HepG2 (cell line): ENCODE data around the gene AKT3. TPM values are rescaled to one million over a fixed set of nuclear protein-coding genes. Genes with fewer than 3 reads are reported as not detected.

Source experiments
- ATAC-seq: fragments of 200-7000 bp; cut with Tn5 transposase; 3 replicates; pipeline ENCODE4 v1.9.1; 2020; ENCODE audit warnings: mild to moderate bottlenecking, moderate library complexity
- BruUV-seq: library from RNA; stranded (reverse); fragments of 400-500 nt; replicated peaks from 2 replicates; lab custom pipeline; 2021; lab: Mats Ljungman, UMichigan
- CTCF ChIA-PET: fragments of 300-600 bp; formaldehyde crosslinking; extraction: SDS; loops from one replicate; lab custom pipeline; 2021; ENCODE audit warnings: low total read pairs, inconsistent platforms, low intra/inter-chr PET ratio; lab: Yijun Ruan, JAX
- POLR2A ChIA-PET: fragments of 350-600 bp; sonication (Branson Sonifier 250); formaldehyde crosslinking; loops from one replicate; lab custom pipeline; 2020; ENCODE audit warnings: antibody characterized with exemption, inconsistent platforms; lab: Yijun Ruan, JAX
- DNase-seq: peaks from one replicate; pipeline ENCODE4 v3.0.0-alpha.2; 2015; ENCODE audit warnings: low spot score
- FAIRE-seq: peaks from 3 replicates; lab custom pipeline; 2011; peaks lifted over from hg19 to GRCh38; lab: Jason Lieb, UNC
- H2AFZ ChIP-seq: one replicate; pipeline ENCODE4 v1.6.1; 2011; ENCODE audit warnings: low read length, inconsistent platforms
- H3K27ac ChIP-seq: fragments of 300-600 bp; 3 replicates; pipeline ENCODE4 v1.8.0; 2011; ENCODE audit warnings: mixed run types, mild to moderate bottlenecking, mixed read lengths, low read length, inconsistent platforms; ENCODE audit not compliant: insufficient read depth; ENCODE audit errors: extremely low read length
- H3K27me3 ChIP-seq, 2 experiments: fragments of 200-600 bp in 1 of 2; 2 replicates in 1 of 2; 3 replicates in 1 of 2; pipeline versions ENCODE4 v1.6.0 to v1.8.0; 2011; ENCODE audit warnings: low read length in 2 of 2, mild to moderate bottlenecking in 2 of 2, moderate library complexity in 2 of 2, inconsistent platforms in 1 of 2; ENCODE audit not compliant: insufficient read depth in 2 of 2, control insufficient read depth in 1 of 2
- H3K36me3 ChIP-seq, 2 experiments: fragments of 200-600 bp in 1 of 2; replicated peaks in 1 of 2; 2 replicates in 1 of 2; 3 replicates in 1 of 2; pipeline versions ENCODE4 v1.5.1 to v1.8.0; 2011; ENCODE audit warnings: low read length in 2 of 2, inconsistent platforms in 1 of 2; ENCODE audit not compliant: insufficient read depth in 2 of 2, control insufficient read depth in 1 of 2
- H3K4me1 ChIP-seq: 2 replicates; pipeline ENCODE4 v1.5.1; 2012; ENCODE audit warnings: low read length, inconsistent platforms; ENCODE audit not compliant: insufficient read depth
- H3K4me2 ChIP-seq: 2 replicates; pipeline ENCODE4 v1.6.0; 2011; ENCODE audit warnings: low read depth, low read length, inconsistent platforms
- H3K4me3 ChIP-seq, 3 experiments: fragments of 200-600 bp in 1 of 3; sonication (generic), shearing (Covaris generic) in 1 of 3; replicated peaks in 1 of 3; 2 replicates each; pipeline ENCODE4 v1.5.1; 2011 to 2016; ENCODE audit warnings: low read length in 3 of 3, inconsistent platforms in 2 of 3, low read depth in 2 of 3, mild to moderate bottlenecking in 2 of 3, control low read depth in 1 of 3, mixed read lengths in 1 of 3; ENCODE audit not compliant: insufficient read depth in 1 of 3
- H3K79me2 ChIP-seq: one replicate; pipeline ENCODE4 v1.6.1; 2011; ENCODE audit warnings: low read length, inconsistent platforms; ENCODE audit not compliant: insufficient read depth
- H3K9ac ChIP-seq: 2 replicates; pipeline ENCODE4 v1.6.0; 2011; ENCODE audit warnings: mild to moderate bottlenecking, low read depth, low read length, inconsistent platforms; ENCODE audit not compliant: insufficient read depth
- H3K9me3 ChIP-seq: 2 replicates; pipeline ENCODE4 v1.5.1; 2012; ENCODE audit warnings: mild to moderate bottlenecking, low read length
- H4K20me1 ChIP-seq: 2 replicates; pipeline ENCODE4 v1.6.0; 2011; ENCODE audit warnings: inconsistent platforms, mild to moderate bottlenecking, low read length, moderate library complexity; ENCODE audit not compliant: insufficient read depth
- AGO1 ChIP-seq: fragments of 200-400 bp; formaldehyde crosslinking; IDR thresholded peaks from 2 replicates; pipeline ENCODE4 v1.6.1; 2017; ENCODE audit warnings: mild to moderate bottlenecking, low read depth, low read length, moderate library complexity; ENCODE audit not compliant: poor library complexity, severe bottlenecking
- MIER3 ChIP-seq: IDR thresholded peaks from 2 replicates; pipeline ENCODE4 v1.6.1; 2016; ENCODE audit warnings: missing compliant biosample characterization, borderline replicate concordance
- MXD4 ChIP-seq: IDR thresholded peaks from 2 replicates; pipeline ENCODE4 v1.6.1; 2016; ENCODE audit warnings: mild to moderate bottlenecking, missing biosample characterization, missing genetic modification reagents
- NFIC ChIP-seq: IDR thresholded peaks from 2 replicates; pipeline ENCODE4 v1.6.1; 2012; ENCODE audit warnings: mild to moderate bottlenecking, low read length, inconsistent platforms
- NFKBIZ ChIP-seq: IDR thresholded peaks from 2 replicates; pipeline ENCODE4 v1.6.1; 2018; ENCODE audit warnings: missing genetic modification reagents, missing compliant biosample characterization
- POLR2A ChIP-seq, 2 experiments: IDR thresholded peaks; 2 replicates each; pipeline ENCODE4 v1.6.1; 2011; ENCODE audit warnings: low read depth in 2 of 2, low read length in 2 of 2, mild to moderate bottlenecking in 1 of 2, moderate library complexity in 1 of 2; ENCODE audit not compliant: insufficient read depth in 1 of 2
- RFX1 ChIP-seq: fragments of 450-650 bp; IDR thresholded peaks from 2 replicates; pipeline ENCODE4 v1.6.1; 2017
- SIX1 ChIP-seq: sonication (generic); formaldehyde crosslinking; IDR thresholded peaks from 2 replicates; pipeline ENCODE4 v1.4.0; 2020; ENCODE audit warnings: missing genetic modification reagents, borderline replicate concordance
- SRF ChIP-seq: IDR thresholded peaks from 2 replicates; pipeline ENCODE4 v1.6.1; 2011; ENCODE audit warnings: mild to moderate bottlenecking, low read depth, low read length, moderate library complexity
- SRSF4 ChIP-seq: fragments of 200-400 bp; formaldehyde crosslinking; IDR thresholded peaks from one replicate; pipeline ENCODE4 v1.6.1; 2018; ENCODE audit warnings: mild to moderate bottlenecking, low read depth, low read length, moderate library complexity; ENCODE audit not compliant: poor library complexity, severe bottlenecking
- XRCC5 ChIP-seq: fragments of 200-400 bp; formaldehyde crosslinking; optimal IDR thresholded peaks from 2 replicates; pipeline ENCODE3; 2017; ENCODE audit warnings: mild to moderate bottlenecking, low read length
- ZBTB2 ChIP-seq: sonication (generic); formaldehyde crosslinking; IDR thresholded peaks from 2 replicates; pipeline ENCODE4 v1.8.0; 2022; ENCODE audit warnings: low read depth, missing genetic modification reagents
- ZBTB49 ChIP-seq: sonication (generic); formaldehyde crosslinking; IDR thresholded peaks from 2 replicates; pipeline ENCODE4 v1.4.0; 2020; ENCODE audit warnings: missing genetic modification reagents, borderline replicate concordance
- ZFP62 ChIP-seq: sonication (generic); formaldehyde crosslinking; IDR thresholded peaks from 2 replicates; pipeline ENCODE4 v1.4.0; 2020; ENCODE audit warnings: missing genetic modification reagents
- ZKSCAN8 ChIP-seq: IDR thresholded peaks from 2 replicates; pipeline ENCODE4 v1.6.1; 2016; ENCODE audit warnings: borderline replicate concordance, missing genetic modification reagents, missing compliant biosample characterization
- ZNF34 ChIP-seq: sonication (generic); formaldehyde crosslinking; IDR thresholded peaks from 2 replicates; pipeline ENCODE4 v1.4.0; 2020; ENCODE audit warnings: mild to moderate bottlenecking, missing genetic modification reagents, borderline replicate concordance
- ZNF773 ChIP-seq: sonication (generic); formaldehyde crosslinking; IDR thresholded peaks from 2 replicates; pipeline ENCODE4 v1.4.0; 2020; ENCODE audit warnings: missing genetic modification reagents, borderline replicate concordance
- ZNF776 ChIP-seq: sonication (generic); formaldehyde crosslinking; IDR thresholded peaks from 2 replicates; pipeline ENCODE4 v1.4.0; 2020; ENCODE audit warnings: mild to moderate bottlenecking, missing genetic modification reagents
- WGBS: methylation state at CpG from one replicate; pipeline ENCODE4 v1.1.6; 2017; ENCODE audit warnings: low lambda C conversion rate; 5-methylcytosine and 5-hydroxymethylcytosine counted together
- in situ Hi-C: cut with HindIII; loops from 2 replicates; pipeline ENCODE4 v1.10.0; 2017; ENCODE audit warnings: low pct_unique_long_range_greater_than_20kb; ENCODE audit not compliant: extremely low pct_ligation_motif_present
- intact Hi-C: fragments of 100-400 bp; cut with micrococcal nuclease; formaldehyde crosslinking; loops from one replicate; pipeline ENCODE4 v1.10.0; 2022; ENCODE audit not compliant: unreplicated experiment
- polyA plus RNA-seq, 8 experiments: library from polyadenylated mRNA; depleted of rRNA in 3 of 8; stranded (reverse) in 7 of 8; unstranded in 1 of 8; fragments of >200 nt; fragmentation: Illumina TruSeq in 4 of 8; extraction: Trizol in 4 of 8; gene quantifications; 2 replicates each; pipeline versions ENCODE4 v1.2.1 to v1.2.3, GENCODE V29; 2011 to 2016; ENCODE audit warnings: low read depth in 4 of 8, missing spikeins in 1 of 8, mixed read lengths in 1 of 8; ENCODE audit not compliant: insufficient read depth in 1 of 8
- total RNA-seq, 5 experiments: library from RNA; depleted of rRNA; stranded (reverse); fragments of >200 nt; fragmentation: Illumina TruSeq; extraction: Trizol; gene quantifications; 2 replicates each; pipeline ENCODE4 v1.2.3, GENCODE V29; 2016; ENCODE audit warnings: low read depth in 1 of 5

The AKT3 gene
- total and polyA plus RNA-seq, 2 of the 13 experiments (the other 11 are each of a cell fraction or from before 2014, with no cell fraction given), result 0.07 TPM

DNA sequence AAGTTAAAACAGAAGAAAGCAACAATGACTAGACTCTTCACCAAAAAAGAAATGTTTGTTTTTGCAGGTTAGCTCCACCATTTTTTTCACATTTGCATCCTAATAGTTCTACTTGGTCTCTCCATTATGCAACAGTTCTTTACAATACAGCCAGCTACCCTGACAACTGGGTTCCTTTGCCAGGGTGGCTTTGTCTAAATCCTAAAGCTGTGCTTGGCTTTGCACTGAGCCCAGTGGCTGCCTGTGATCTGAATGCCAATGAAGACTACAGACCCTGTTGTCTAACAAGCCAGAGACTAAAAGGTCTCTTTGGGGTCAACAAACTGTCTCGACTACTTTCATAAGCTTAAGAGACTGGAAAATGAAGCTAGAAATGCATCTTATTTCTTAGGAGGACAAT, 112.0 kb downstream of the AKT3 start:
- FAIRE-seq (no peak), DNase-seq (no peak), ATAC-seq (no peak)
- in situ Hi-C loops (no loop called here), intact Hi-C loops (no loop called here)
- POLR2A ChIA-PET, result no interaction called here
- Histone ChIP-seq H3K27ac (no peak overlapping the region), H3K4me1 (peaks cover 10% of the 10 kb centered on the region), H3K79me2 (no peaks in the 10 kb centered on the region), H3K4me2 (no peak overlapping the region), H3K27me3 (no peaks in the 10 kb centered on the region), H2AFZ (no peak overlapping the region), H3K9ac (no peak overlapping the region), H4K20me1 (no peaks in the 10 kb centered on the region), H3K4me3 (no peak overlapping the region), H3K36me3 (no peaks in the 10 kb centered on the region), H3K9me3 (no peaks in the 10 kb centered on the region)
- TF ChIP-seq MIER3 (CRISPR knock-in tag), result no peak
- no peak for TF ChIP-seq SRF
- TF ChIP-seq ZBTB2, result no peak
- no peak for TF ChIP-seq AGO1
- no peak for TF ChIP-seq NFKBIZ (CRISPR knock-in tag)
- no peak for TF ChIP-seq POLR2A (IDR thresholded peaks at IDR 0.05; ENCODE audit: insufficient read depth in 1 of 2, low read depth in 2 of 2, low read length in 2 of 2)
- TF ChIP-seq NFIC, result no peak
- TF ChIP-seq ZNF773 (CRISPR knock-in tag), result no peak
- TF ChIP-seq ZNF776, result no peak
- CTCF ChIA-PET, result no interaction called here
- WGBS, result 0% methylated on average over 1 of the region's 1 CpG
- BruUV-seq, result no TSS peak

- Histone ChIP-seq H2AFZ (no peak overlapping the region), H3K4me1 (peaks cover 10% of the 10 kb centered on the region), H3K27ac (no peak overlapping the region), H3K4me3 (no peak overlapping the region), H3K9ac (no peak overlapping the region), H3K4me2 (no peak overlapping the region), H4K20me1 (no peaks in the 10 kb centered on the region), H3K27me3 (no peaks in the 10 kb centered on the region), H3K9me3 (no peaks in the 10 kb centered on the region), H3K79me2 (no peaks in the 10 kb centered on the region), H3K36me3 (no peaks in the 10 kb centered on the region)
- ATAC-seq (no peak), DNase-seq (no peak), FAIRE-seq (no peak)
- POLR2A ChIA-PET, result no interaction called here
- 3% methylated on average over 3 of the region's 3 CpGs for WGBS
- no TSS peak for BruUV-seq
- in situ Hi-C loops (no loop called here), intact Hi-C loops (no loop called here)
- CTCF ChIA-PET, result no interaction called here
- TF ChIP-seq RFX1 (no peak), ZKSCAN8 (CRISPR knock-in tag) (no peak), ZNF34 (no peak), XRCC5 (no peak), ZBTB49 (CRISPR knock-in tag) (no peak), SRSF4 (no peak), SIX1 (no peak), ZFP62 (no peak), MXD4 (CRISPR knock-in tag) (no peak)
Observed at GRCh38 chr1:243735457-243735856, 114.6 kb downstream of the AKT3 start.
